ENCODE measurements around the gene MAP1LC3C.
A peak's percentile ranks its signal among the peaks of the same experiment; 100 is the strongest.
"Not testable (repeated sequence)": the region's sequence is repeated elsewhere in the genome, so short reads cannot be mapped to it uniquely, and the experiment has no call there.

Gene MAP1LC3C

GRCh38 chr1:241990040-241990439 is 8.9 kb downstream of the MAP1LC3C start:
- DNase-seq: no peak

- DNase-seq: not testable (repeated sequence)
Observed at GRCh38 chr1:241988389-241988930, 10.4 kb downstream of the MAP1LC3C start.

GRCh38 chr1:241985787-241986186 is 13.1 kb downstream of the MAP1LC3C start:
- peak in 1 of 5 experiments; percentile 10 for DNase-seq

- DNase-seq: no peak
Observed at GRCh38 chr1:241979926-241980325, 19.0 kb downstream of the MAP1LC3C start.

GRCh38 chr1:241979071-241979470 is 19.8 kb downstream of the MAP1LC3C start:
- no peak for DNase-seq

- DNase-seq: no peak
Observed at GRCh38 chr1:241976229-241976628, 22.7 kb downstream of the MAP1LC3C start.

GRCh38 chr1:241972703-241973369 is 26.1 kb downstream of the MAP1LC3C start:
- no peak for DNase-seq

GRCh38 chr1:241968611-241969010 is 30.3 kb downstream of the MAP1LC3C start:
- DNase-seq: no peak

- no peak for DNase-seq
Observed at GRCh38 chr1:241964550-241965282, 34.2 kb downstream of the MAP1LC3C start.

- no peak for DNase-seq
Observed at GRCh38 chr1:241963722-241964121, 35.2 kb downstream of the MAP1LC3C start.

- no peak for DNase-seq
Observed at GRCh38 chr1:241962153-241962552, 36.7 kb downstream of the MAP1LC3C start.

GRCh38 chr1:241957692-241958494 is 41.0 kb downstream of the MAP1LC3C start, which contains the start of gene BECN2:
Gene BECN2 (plus strand): TSS chr1:241957767. CDS start chr1:241957767, 0 bp downstream.
- no peak for DNase-seq

GRCh38 chr1:241950390-241950789 is 48.5 kb downstream of the MAP1LC3C start:
- no peak for DNase-seq

GRCh38 chr1:241947354-241947753 is 51.5 kb downstream of the MAP1LC3C start:
- DNase-seq: no peak
